ENCODE results near the gene KCNQ1.
A peak's percentile ranks its signal among the peaks of the same experiment; 100 is the strongest.

KCNQ1 gene

GRCh38 chr11:2789791-2790567 lies 345.2 kb downstream of the KCNQ1 start:
- DNase-seq (ENCODE audit: low read depth in 1 of 2, low spot score in 1 of 2) = no peak

- no peak for DNase-seq (ENCODE audit: low read depth in 1 of 2, low spot score in 1 of 2)
These were observed 345.7 kb downstream of the KCNQ1 start for GRCh38 chr11:2790568-2790921.

- DNase-seq (ENCODE audit: low read depth in 1 of 2, low spot score in 1 of 2) = no peak
These were observed 346.3 kb downstream of the KCNQ1 start for GRCh38 chr11:2791139-2791520.

GRCh38 chr11:2791521-2792380 lies 346.9 kb downstream of the KCNQ1 start:
- DNase-seq (ENCODE audit: low read depth in 1 of 2, low spot score in 1 of 2) = peak in 1 of 2 donors; percentile 19

GRCh38 chr11:2792381-2793250 lies 347.8 kb downstream of the KCNQ1 start:
- DNase-seq (ENCODE audit: low read depth in 1 of 2, low spot score in 1 of 2) = no peak

GRCh38 chr11:2793701-2794045 lies 348.9 kb downstream of the KCNQ1 start:
- DNase-seq (ENCODE audit: low read depth in 1 of 2, low spot score in 1 of 2) = no peak

GRCh38 chr11:2794046-2794967 lies 349.5 kb downstream of the KCNQ1 start:
- no peak for DNase-seq (ENCODE audit: low read depth in 1 of 2, low spot score in 1 of 2)

- DNase-seq (ENCODE audit: low read depth in 1 of 2, low spot score in 1 of 2) = no peak
These were observed 350.1 kb downstream of the KCNQ1 start for GRCh38 chr11:2794968-2795322.

GRCh38 chr11:2795491-2795991 lies 350.7 kb downstream of the KCNQ1 start:
- DNase-seq (ENCODE audit: low read depth in 1 of 2, low spot score in 1 of 2) = no peak

- no peak for DNase-seq (ENCODE audit: low read depth in 1 of 2, low spot score in 1 of 2)
These were observed 351.3 kb downstream of the KCNQ1 start for GRCh38 chr11:2796091-2796490.

- no peak for DNase-seq (ENCODE audit: low read depth in 1 of 2, low spot score in 1 of 2)
These were observed 351.8 kb downstream of the KCNQ1 start for GRCh38 chr11:2796508-2797113.

GRCh38 chr11:2797121-2797711 lies 352.4 kb downstream of the KCNQ1 start:
- no peak for DNase-seq (ENCODE audit: low read depth in 1 of 2, low spot score in 1 of 2)

GRCh38 chr11:2797741-2798361 lies 353.0 kb downstream of the KCNQ1 start:
- DNase-seq (ENCODE audit: low read depth in 1 of 2, low spot score in 1 of 2) = no peak

GRCh38 chr11:2798951-2799761 lies 354.3 kb downstream of the KCNQ1 start:
- no peak for DNase-seq (ENCODE audit: low read depth in 1 of 2, low spot score in 1 of 2)

- DNase-seq (ENCODE audit: low read depth in 1 of 2, low spot score in 1 of 2) = no peak
These were observed 355.3 kb downstream of the KCNQ1 start for GRCh38 chr11:2799881-2800654.

GRCh38 chr11:2800655-2801531 lies 356.1 kb downstream of the KCNQ1 start:
- DNase-seq (ENCODE audit: low read depth in 1 of 2, low spot score in 1 of 2) = no peak
